MM.1S (cell line): ENCODE data around the gene NUP62.

ENCODE experiments used
- DNase-seq: peaks from one replicate; pipeline ENCODE4 v3.0.0-alpha.2; 2015
- H2AFZ ChIP-seq: fragments of 300-600 bp; sonication (generic); 2 replicates; pipeline ENCODE4 v1.6.0; 2016; ENCODE audit warnings: antibody characterized with exemption, low read length
- H3F3A ChIP-seq: fragments of 300-600 bp; sonication (generic); 2 replicates; pipeline ENCODE4 v1.6.1; 2016; ENCODE audit warnings: mild to moderate bottlenecking, antibody characterized with exemption, low read length, moderate library complexity, mixed read lengths; ENCODE audit not compliant: insufficient read depth
- H3K27ac ChIP-seq: fragments of 300-600 bp; sonication (generic); 2 replicates; pipeline ENCODE4 v1.5.1; 2016; ENCODE audit warnings: mild to moderate bottlenecking, low read length
- H3K27me3 ChIP-seq: fragments of 300-600 bp; sonication (generic); replicated peaks from 2 replicates; pipeline ENCODE4 v1.6.0; 2016; ENCODE audit warnings: low read length; ENCODE audit not compliant: insufficient read depth
- H3K36me3 ChIP-seq: fragments of 300-600 bp; sonication (generic); replicated peaks from 2 replicates; pipeline ENCODE4 v1.6.1; 2016; ENCODE audit warnings: mild to moderate bottlenecking, low read length, mixed read lengths; ENCODE audit not compliant: insufficient read depth
- H3K4me1 ChIP-seq: fragments of 300-600 bp; sonication (generic); 2 replicates; pipeline ENCODE4 v1.6.1; 2016; ENCODE audit warnings: low read length, mixed read lengths
- H3K4me2 ChIP-seq: fragments of 300-600 bp; sonication (generic); 2 replicates; pipeline ENCODE4 v1.6.0; 2016; ENCODE audit warnings: low read depth, low read length
- H3K4me3 ChIP-seq: fragments of 300-600 bp; sonication (generic); 2 replicates; pipeline ENCODE4 v1.5.1; 2016; ENCODE audit warnings: low read length, mixed read lengths
- H3K79me2 ChIP-seq: fragments of 300-600 bp; sonication (generic); 2 replicates; pipeline ENCODE4 v1.6.1; 2016; ENCODE audit warnings: mixed run types, low read length, mixed read lengths
- H3K9ac ChIP-seq: fragments of 300-600 bp; sonication (generic); 2 replicates; pipeline ENCODE4 v1.6.1; 2016; ENCODE audit warnings: low read length, mixed read lengths
- H3K9me2 ChIP-seq: fragments of 300-600 bp; sonication (generic); replicated peaks from 2 replicates; pipeline ENCODE4 v1.6.1; 2016; ENCODE audit warnings: mild to moderate bottlenecking, low read length, mixed read lengths; ENCODE audit not compliant: insufficient read depth
- H3K9me3 ChIP-seq: fragments of 300-600 bp; sonication (generic); replicated peaks from 2 replicates; pipeline ENCODE4 v1.6.1; 2016; ENCODE audit warnings: mild to moderate bottlenecking, low read length, mixed read lengths; ENCODE audit not compliant: insufficient read depth
- H4K20me1 ChIP-seq: fragments of 300-600 bp; sonication (generic); 2 replicates; pipeline ENCODE4 v1.6.1; 2016; ENCODE audit warnings: mild to moderate bottlenecking, low read length, moderate library complexity, mixed read lengths; ENCODE audit not compliant: insufficient read depth
- EZH2 ChIP-seq: fragments of 300-600 bp; sonication (generic); optimal IDR thresholded peaks from 2 replicates; pipeline ENCODE3; 2017; ENCODE audit warnings: low read depth, mild to moderate bottlenecking, antibody characterized with exemption, low read length, mixed read lengths
- EZH2phosphoT487 ChIP-seq: fragments of 300-600 bp; sonication (generic); IDR thresholded peaks from 2 replicates; pipeline ENCODE4 v1.6.1; 2018; ENCODE audit warnings: antibody characterized with exemption, low read length
- TF ChIP-seq, protein P1 (sequence below): fragments of 300-600 bp; sonication (generic); IDR thresholded peaks from 2 replicates; pipeline ENCODE4 v1.5.1; 2016; ENCODE audit warnings: antibody characterized with exemption, low read length, mixed read lengths

The NUP62 gene

GRCh38 chr19:49923055-49924003 is 6.0 kb downstream of the NUP62 start:
- Histone ChIP-seq H3K9me3 (no peaks in the 10 kb centered on the region), H2AFZ (no peak overlapping the region), H3F3A (no peaks in the 10 kb centered on the region), H3K4me3 (no peak overlapping the region), H4K20me1 (peaks cover 14% of the 10 kb centered on the region; the same call in 1 of the 2 replicates), H3K27me3 (no peaks in the 10 kb centered on the region), H3K9ac (no peak overlapping the region), H3K27ac (no peak overlapping the region), H3K4me1 (peaks cover 12% of the 10 kb centered on the region), H3K36me3 (peaks cover 13% of the 10 kb centered on the region), H3K4me2 (no peak overlapping the region), H3K9me2 (no peaks in the 10 kb centered on the region), H3K79me2 (peaks cover 98% of the 10 kb centered on the region)
- no peak for TF ChIP-seq EZH2
- no peak for TF ChIP-seq EZH2phosphoT487
- TF ChIP-seq, protein P1, sequence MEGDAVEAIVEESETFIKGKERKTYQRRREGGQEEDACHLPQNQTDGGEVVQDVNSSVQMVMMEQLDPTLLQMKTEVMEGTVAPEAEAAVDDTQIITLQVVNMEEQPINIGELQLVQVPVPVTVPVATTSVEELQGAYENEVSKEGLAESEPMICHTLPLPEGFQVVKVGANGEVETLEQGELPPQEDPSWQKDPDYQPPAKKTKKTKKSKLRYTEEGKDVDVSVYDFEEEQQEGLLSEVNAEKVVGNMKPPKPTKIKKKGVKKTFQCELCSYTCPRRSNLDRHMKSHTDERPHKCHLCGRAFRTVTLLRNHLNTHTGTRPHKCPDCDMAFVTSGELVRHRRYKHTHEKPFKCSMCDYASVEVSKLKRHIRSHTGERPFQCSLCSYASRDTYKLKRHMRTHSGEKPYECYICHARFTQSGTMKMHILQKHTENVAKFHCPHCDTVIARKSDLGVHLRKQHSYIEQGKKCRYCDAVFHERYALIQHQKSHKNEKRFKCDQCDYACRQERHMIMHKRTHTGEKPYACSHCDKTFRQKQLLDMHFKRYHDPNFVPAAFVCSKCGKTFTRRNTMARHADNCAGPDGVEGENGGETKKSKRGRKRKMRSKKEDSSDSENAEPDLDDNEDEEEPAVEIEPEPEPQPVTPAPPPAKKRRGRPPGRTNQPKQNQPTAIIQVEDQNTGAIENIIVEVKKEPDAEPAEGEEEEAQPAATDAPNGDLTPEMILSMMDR: no peak
- DNase-seq: no peak

DNA sequence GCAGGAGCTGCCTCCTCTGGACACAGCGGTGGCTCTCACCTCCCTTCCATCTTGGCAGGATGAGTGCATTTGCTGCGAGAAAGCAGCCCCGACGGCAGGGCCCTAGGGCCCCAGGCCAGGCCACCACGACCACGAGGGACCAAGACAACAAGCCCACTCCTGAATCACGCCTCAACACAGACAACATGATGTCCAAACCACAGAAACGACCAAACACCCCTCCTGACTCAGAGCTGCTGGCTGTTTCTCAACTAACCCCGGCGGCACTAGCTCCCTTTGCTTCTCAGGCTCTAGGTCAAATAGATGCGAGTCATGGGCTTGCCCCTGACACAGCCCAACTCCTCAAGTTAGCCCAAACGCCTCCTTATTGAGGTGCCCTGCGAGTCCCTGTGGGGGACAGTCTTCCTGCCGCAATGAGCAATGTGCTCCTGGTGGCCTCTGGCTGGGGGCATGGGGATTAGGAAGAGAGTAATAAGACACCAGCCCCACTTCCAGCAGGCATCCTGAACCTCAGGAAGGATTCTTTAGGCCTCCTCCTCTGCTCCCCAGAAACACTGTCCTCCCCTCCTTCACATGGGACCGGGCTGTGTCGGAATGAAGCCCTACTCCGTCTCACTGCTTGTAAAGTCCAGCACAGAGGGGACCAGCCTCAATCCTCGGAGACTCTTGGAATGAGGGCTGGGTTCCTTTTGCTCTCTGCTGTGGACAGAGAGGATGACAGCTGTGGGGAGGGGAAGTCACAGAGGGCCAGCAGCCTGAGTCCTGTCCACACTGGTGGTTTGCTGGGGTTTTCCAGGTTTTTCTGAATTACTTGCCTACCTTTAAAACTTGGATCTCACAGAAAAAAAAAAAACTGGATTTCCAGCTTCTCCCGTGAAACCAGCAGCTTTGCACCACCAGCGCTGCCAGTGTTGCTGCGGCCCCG is 7.2 kb downstream of the NUP62 start:
- no peak for DNase-seq
- no peaks in the 10 kb centered on the region for H3K9me2 ChIP-seq
- TF ChIP-seq EZH2phosphoT487 (no peak), EZH2 (no peak)
- TF ChIP-seq, protein P1: no peak
- no peak overlapping the region for H3K9ac ChIP-seq
- H3K9me3 ChIP-seq: no peaks in the 10 kb centered on the region
- H3K27me3 ChIP-seq: no peaks in the 10 kb centered on the region
- H3K4me2 ChIP-seq: no peak overlapping the region
- no peak overlapping the region for H3K4me3 ChIP-seq
- H3K27ac ChIP-seq: no peak overlapping the region
- peaks cover 98% of the 10 kb centered on the region for H3K79me2 ChIP-seq
- H3K36me3 ChIP-seq: peaks cover 10% of the 10 kb centered on the region
- no peaks in the 10 kb centered on the region for H3F3A ChIP-seq
- peaks cover 18% of the 10 kb centered on the region; the same call in 1 of the 2 replicates for H4K20me1 ChIP-seq
- H3K4me1 ChIP-seq: peaks cover 3% of the 10 kb centered on the region
- H2AFZ ChIP-seq: no peak overlapping the region

GRCh38 chr19:49920624-49921363 is 8.5 kb downstream of the NUP62 start:
- no peak overlapping the region for H3K9ac ChIP-seq
- H3K4me2 ChIP-seq: no peak overlapping the region
- no peak overlapping the region for H2AFZ ChIP-seq
- no peaks in the 10 kb centered on the region for H3K4me1 ChIP-seq
- H3K79me2 ChIP-seq: peaks cover 98% of the 10 kb centered on the region
- no peak for TF ChIP-seq EZH2phosphoT487
- no peak for TF ChIP-seq EZH2
- TF ChIP-seq, protein P1: no peak
- peaks cover 6% of the 10 kb centered on the region for H3K36me3 ChIP-seq
- H3K27ac ChIP-seq: no peak overlapping the region
- DNase-seq: no peak
- H3K9me2 ChIP-seq: no peaks in the 10 kb centered on the region
- H3K9me3 ChIP-seq: no peaks in the 10 kb centered on the region
- H3F3A ChIP-seq: no peaks in the 10 kb centered on the region
- H3K4me3 ChIP-seq: no peak overlapping the region
- H3K27me3 ChIP-seq: no peaks in the 10 kb centered on the region
- peaks cover 18% of the 10 kb centered on the region; the same call in 1 of the 2 replicates for H4K20me1 ChIP-seq
